Large intestine (tissue), 3 donors: Measurements from ENCODE around the gene BRINP1. TPM values are rescaled to one million over a fixed set of nuclear protein-coding genes. Genes with fewer than 3 reads are reported as not detected.

Experiments used
- DNase-seq, 2 donors: peaks; one replicate each; pipeline versions ENCODE4 v3.0.0 to v3.0.0-alpha.2; 2013
- H3K27ac ChIP-seq: one replicate; pipeline ENCODE4 v1.5.1; 2013; ENCODE audit warnings: low read length
- H3K27me3 ChIP-seq: 2 replicates; pipeline ENCODE4 v1.6.1; 2013; ENCODE audit warnings: low read length; ENCODE audit not compliant: control insufficient read depth, insufficient read depth
- H3K36me3 ChIP-seq: 2 replicates; pipeline ENCODE4 v1.6.1; 2013; ENCODE audit warnings: low read length; ENCODE audit not compliant: control insufficient read depth, insufficient read depth
- H3K4me1 ChIP-seq: one replicate; pipeline ENCODE4 v1.6.1; 2013; ENCODE audit warnings: low read length; ENCODE audit not compliant: control insufficient read depth, insufficient read depth
- H3K4me3 ChIP-seq: one replicate; pipeline ENCODE4 v1.5.1; 2013; ENCODE audit warnings: low read length
- H3K9me3 ChIP-seq: one replicate; pipeline ENCODE4 v1.6.1; 2013; ENCODE audit warnings: mild to moderate bottlenecking, low read depth, low read length, moderate library complexity; ENCODE audit not compliant: control insufficient read depth
- WGBS: methylation state at CpG from one replicate; pipeline ENCODE4 v1.1.5; 2013; ENCODE audit warnings: low lambda C conversion rate; ENCODE audit not compliant: insufficient coverage; 5-methylcytosine and 5-hydroxymethylcytosine counted together
- polyA plus RNA-seq: library from polyadenylated mRNA; unstranded; fragments of 120-200 nt; gene quantifications from one replicate; pipeline ENCODE4 v1.2.1, GENCODE V29; 2013

Gene BRINP1
- polyA plus RNA-seq, 1 donor = 0.67 TPM

DNA sequence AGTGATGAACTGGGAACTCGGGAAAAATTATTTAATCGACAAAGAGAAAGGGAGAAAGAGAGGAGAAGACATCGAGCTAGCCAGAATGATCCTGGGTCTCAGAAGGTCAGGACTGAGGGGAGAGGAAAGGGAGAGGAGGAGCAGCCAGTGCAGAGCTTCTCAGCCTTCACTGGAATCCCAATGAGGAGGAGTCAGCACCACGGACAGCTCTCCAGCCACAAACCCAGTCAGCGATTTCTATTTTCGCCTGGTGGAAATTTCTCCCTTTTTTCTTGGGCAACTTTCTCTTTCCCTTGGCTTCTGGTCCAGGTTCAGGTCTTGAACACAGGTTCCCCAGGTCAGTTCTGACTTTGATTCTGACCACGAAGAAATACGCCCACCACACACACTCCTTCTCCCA lies 1.6 kb upstream of the BRINP1 start:
- Histone ChIP-seq H3K4me1 (no peaks in the 10 kb centered on the region), H3K4me3 (no peak overlapping the region), H3K9me3 (peaks cover 8% of the 10 kb centered on the region), H3K36me3 (no peaks in the 10 kb centered on the region), H3K27me3 (peaks cover 44% of the 10 kb centered on the region), H3K27ac (no peak overlapping the region)
- peak in 1 of 2 donors; percentile 16 for DNase-seq
- WGBS = 3% methylated on average over 5 of the region's 8 CpGs

DNA sequence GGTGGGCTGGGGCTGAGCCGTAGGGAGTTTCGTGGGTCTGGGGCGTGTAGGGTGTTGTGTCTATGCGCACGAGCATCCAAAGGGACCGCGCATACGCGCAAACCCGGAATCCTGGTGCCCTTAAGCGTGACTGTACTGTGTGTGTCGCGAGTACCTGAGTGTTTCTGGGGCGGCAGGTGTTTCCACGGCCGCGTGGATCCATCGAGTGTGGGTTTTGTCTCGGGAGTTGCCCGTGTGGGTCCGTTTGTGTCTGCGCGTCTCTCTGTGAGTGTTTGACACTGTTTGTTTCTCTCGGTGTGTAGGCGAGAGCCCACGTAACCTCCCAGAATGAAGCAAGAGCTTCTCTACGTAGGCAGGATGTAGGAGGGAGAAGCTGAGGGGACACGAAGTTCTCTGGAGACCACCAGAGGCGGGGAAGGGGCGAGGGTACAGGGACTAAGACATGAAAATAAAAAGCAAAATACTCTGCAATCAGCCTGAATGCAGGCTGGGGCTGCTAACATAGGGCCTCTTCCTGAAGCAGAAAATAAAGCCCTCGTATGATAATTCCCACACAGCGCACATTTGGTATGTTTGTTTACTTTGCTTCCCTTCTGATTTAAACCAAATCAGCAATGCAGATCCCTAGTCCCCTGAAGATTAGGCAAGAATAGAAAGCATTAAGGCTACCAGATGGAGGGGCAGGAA lies 588 bp upstream of the BRINP1 start:
- H3K4me3 ChIP-seq = no peak overlapping the region
- H3K9me3 ChIP-seq = peaks cover 8% of the 10 kb centered on the region
- H3K4me1 ChIP-seq = no peaks in the 10 kb centered on the region
- H3K27me3 ChIP-seq = peaks cover 44% of the 10 kb centered on the region
- DNase-seq = no peak
- WGBS = no CpG with 5 or more reads among the region's 32 CpGs
- H3K27ac ChIP-seq = no peak overlapping the region
- no peaks in the 10 kb centered on the region for H3K36me3 ChIP-seq

DNA sequence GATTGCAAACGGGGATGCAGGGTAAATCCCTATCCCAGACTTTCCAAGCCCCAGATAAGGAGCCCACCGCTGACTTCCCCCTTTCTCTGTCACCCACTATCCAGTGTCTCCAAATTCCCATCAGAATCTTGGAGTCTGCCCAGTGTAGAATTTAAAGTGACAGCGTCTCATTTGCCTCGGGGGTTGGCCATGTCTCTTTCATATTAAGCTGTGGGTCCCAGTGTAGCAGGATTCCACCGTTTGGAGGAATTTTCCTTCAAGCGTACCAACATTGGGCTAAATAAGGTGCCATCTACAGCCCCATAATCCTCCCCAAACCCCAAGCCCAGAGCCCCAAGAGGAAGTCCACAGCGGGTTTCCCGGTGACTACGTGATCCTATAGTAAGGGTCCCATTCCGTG lies 1.1 kb downstream of the BRINP1 start:
- DNase-seq = no peak
- no peaks in the 10 kb centered on the region for H3K36me3 ChIP-seq
- no peaks in the 10 kb centered on the region for H3K4me1 ChIP-seq
- WGBS = no CpG with 5 or more reads among the region's 10 CpGs
- H3K27ac ChIP-seq = no peak overlapping the region
- H3K4me3 ChIP-seq = no peak overlapping the region
- peaks cover 44% of the 10 kb centered on the region for H3K27me3 ChIP-seq
- peaks cover 8% of the 10 kb centered on the region for H3K9me3 ChIP-seq

DNA sequence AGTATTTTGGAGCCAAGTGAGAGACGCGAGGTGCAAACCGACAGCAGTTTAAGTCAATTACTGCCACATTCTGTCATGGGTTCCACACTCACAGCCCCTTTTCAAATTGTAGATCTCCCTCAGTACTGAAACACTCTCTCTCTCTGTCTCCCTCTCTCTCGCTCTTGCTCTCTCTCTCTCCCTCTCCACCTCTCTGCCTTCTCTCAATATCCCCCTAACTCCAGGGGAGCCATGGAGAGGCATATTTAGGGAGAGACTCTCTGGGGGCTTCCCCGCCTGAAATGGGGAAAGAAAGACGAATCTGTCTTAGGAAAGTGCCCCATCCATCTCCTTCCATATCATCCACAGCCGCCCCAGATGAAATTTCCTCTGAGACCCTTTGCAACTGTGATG lies 1.6 kb downstream of the BRINP1 start:
- Histone ChIP-seq H3K27ac (no peak overlapping the region), H3K4me3 (no peak overlapping the region), H3K27me3 (peaks cover 44% of the 10 kb centered on the region), H3K4me1 (no peaks in the 10 kb centered on the region), H3K36me3 (no peaks in the 10 kb centered on the region), H3K9me3 (peaks cover 8% of the 10 kb centered on the region)
- WGBS = 41% methylated on average over 2 of the region's 7 CpGs
- no peak for DNase-seq

DNA sequence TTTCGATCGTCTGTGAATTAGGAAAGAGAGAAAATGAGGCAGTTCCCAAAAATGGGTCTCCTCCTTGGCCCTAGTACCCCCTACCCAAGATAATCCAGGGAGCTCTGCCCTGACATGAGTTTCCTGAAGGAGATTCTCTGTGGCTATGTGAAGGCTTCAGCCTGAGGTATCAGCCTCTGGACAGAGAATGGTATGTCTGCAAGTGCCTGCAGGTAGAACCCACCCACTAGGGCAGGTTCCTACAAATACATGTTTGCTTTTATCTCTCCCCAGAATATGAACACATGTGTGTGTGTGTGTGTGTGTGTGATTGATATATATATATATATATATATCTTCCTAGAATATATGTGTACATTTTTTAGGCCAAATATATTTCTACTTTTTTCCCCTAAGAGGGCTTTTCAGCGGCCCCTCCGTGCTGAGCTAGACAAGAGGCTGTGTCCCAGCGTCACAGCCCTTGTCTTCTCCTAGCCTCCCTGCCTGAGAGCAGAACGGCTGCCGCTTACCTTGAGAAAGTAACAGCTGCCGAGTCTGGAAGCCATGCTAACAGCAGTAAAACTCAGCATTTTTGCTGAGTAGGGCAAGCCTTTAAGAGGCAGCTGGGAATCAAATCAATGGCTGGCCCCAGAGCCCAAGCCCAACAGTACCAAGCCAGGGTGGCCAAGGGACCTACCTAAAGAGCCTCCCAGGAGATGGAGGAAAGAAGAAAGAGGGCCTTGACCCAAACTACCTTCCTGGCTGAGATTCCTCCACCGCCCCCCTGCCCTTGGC lies 2.1 kb downstream of the BRINP1 start:
- no CpG with 5 or more reads among the region's 9 CpGs for WGBS
- H3K4me3 ChIP-seq = no peak overlapping the region
- H3K27ac ChIP-seq = no peak overlapping the region
- DNase-seq = no peak
- H3K4me1 ChIP-seq = no peaks in the 10 kb centered on the region
- peaks cover 8% of the 10 kb centered on the region for H3K9me3 ChIP-seq
- no peaks in the 10 kb centered on the region for H3K36me3 ChIP-seq
- H3K27me3 ChIP-seq = peaks cover 44% of the 10 kb centered on the region

DNA sequence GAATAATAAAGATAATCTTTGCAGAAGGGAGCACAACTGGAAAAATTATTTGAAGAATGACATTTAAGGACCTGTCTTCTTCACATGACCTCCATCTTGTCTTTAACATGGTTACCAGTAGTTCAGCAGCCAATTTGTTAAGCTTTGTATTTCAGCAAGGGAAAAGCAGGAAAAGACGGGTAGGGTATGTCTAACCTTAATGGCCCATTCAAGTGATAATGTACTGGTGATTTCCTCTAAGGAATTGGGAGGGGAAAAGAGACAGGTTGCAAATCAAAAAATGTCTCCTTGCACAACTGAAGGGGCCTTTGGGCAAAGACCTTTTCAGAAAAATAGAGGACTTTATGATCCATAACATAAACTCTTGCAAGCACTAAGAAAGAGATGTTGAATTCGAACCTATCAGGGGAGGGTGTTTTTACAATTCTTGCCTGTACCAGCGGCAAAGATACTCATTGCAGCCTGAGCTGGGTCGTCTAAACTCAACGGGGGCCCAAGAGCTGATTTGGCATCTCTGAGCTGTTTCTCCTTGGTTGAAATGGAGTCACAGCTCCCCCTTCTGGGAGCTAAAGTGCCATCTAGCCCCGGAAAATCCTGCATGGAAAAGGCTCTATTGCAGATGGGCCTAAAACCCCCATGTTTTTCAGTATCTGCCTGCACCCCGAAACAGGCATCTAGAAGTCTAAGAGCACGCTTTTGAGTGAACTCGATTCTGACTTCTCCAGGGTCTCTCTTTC lies 3.8 kb downstream of the BRINP1 start:
- H3K27me3 ChIP-seq = peaks cover 40% of the 10 kb centered on the region
- peaks cover 8% of the 10 kb centered on the region for H3K9me3 ChIP-seq
- no peak overlapping the region for H3K27ac ChIP-seq
- no peaks in the 10 kb centered on the region for H3K4me1 ChIP-seq
- no peak overlapping the region for H3K4me3 ChIP-seq
- no peak for DNase-seq
- 33% methylated on average over 1 of the region's 9 CpGs for WGBS
- no peaks in the 10 kb centered on the region for H3K36me3 ChIP-seq

DNA sequence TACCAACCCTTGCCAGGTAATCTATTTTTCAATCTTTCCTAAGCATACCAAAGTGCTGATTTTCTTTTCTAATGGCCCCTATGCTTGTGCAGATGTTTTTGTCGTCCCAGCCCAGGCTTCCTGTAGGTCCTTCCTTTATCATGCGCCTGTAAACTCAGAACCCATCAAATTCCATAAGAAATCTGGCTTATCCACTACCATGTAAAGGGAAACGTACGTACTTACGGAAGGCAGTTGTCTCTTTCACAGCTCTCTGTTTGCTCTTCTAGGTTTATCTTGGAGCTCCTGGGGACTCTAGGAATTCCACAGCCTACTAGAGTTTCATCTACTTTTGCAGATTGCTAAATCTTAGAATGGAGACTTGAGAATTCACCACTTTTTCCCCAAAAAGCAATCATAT lies 9.0 kb downstream of the BRINP1 start:
- no peak for DNase-seq
- Histone ChIP-seq H3K4me3 (no peak overlapping the region), H3K36me3 (no peaks in the 10 kb centered on the region), H3K27me3 (no peaks in the 10 kb centered on the region), H3K4me1 (no peaks in the 10 kb centered on the region), H3K9me3 (no peaks in the 10 kb centered on the region), H3K27ac (no peak overlapping the region)
- WGBS = 0% methylated on average over 1 of the region's 5 CpGs

DNA sequence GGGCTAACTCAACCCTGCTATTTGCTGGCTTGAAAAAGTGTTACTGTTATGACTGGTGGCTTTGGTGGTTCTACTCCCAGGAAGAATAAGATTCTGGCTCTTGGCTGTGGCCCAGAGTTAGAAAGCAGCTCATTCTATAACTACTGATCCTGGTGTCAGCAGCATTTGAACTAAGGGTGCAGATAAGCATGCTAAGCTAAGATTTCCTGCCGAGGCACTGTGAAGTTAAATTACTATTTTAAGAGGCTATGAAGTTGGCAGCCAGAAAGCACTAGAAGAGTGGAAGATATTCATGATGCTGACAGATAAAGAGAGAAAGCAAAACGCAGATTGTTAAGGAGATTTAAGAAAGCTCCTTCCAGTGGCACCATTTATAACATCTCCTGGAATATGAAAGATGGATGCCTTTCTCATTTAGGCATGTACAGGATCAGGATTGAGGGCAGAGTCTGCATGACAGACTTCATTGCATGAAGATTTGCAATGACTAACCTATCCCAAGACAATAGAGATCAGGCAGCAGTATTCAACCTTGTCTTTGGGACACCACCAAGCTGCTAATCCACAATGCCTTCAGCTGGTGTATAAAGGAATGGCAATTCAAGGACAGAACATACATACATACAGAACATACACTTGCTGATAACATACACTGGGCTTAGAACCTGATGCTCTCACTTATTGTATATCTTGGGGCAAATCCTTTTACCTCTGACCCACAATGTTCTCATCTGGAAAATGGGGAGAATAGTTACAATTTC lies 11.7 kb downstream of the BRINP1 start:
- 0% methylated on average over 1 of the region's 2 CpGs for WGBS
- DNase-seq = no peak
- H3K4me3 ChIP-seq = no peak overlapping the region
- no peak overlapping the region for H3K27ac ChIP-seq
- H3K9me3 ChIP-seq = no peaks in the 10 kb centered on the region
- H3K27me3 ChIP-seq = no peaks in the 10 kb centered on the region
- no peaks in the 10 kb centered on the region for H3K36me3 ChIP-seq
- no peaks in the 10 kb centered on the region for H3K4me1 ChIP-seq

DNA sequence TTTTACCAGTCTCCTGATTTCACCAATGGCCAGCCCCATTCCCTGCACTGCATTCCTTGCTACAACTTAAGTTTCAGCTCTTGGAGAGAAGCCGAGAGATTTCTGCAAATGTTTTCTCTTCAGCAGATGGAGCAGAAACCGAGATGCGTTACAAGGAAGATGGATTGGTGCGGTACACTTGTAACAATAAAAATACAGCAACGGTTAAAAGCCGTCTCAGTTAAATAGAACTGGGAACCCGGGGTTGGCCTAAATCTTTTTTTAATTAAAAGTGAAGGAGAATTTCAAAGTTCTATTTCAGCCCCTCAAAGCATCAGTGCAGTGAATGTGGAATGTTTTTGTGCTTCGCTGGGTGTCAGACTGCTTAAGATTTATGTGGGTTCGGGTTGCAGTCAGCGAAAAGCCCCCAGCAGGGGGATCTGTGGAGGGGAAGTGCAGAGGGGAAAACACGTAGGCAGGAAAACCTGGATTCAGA lies 19.8 kb downstream of the BRINP1 start:
- no peak overlapping the region for H3K27ac ChIP-seq
- no peaks in the 10 kb centered on the region for H3K9me3 ChIP-seq
- H3K4me1 ChIP-seq = no peaks in the 10 kb centered on the region
- DNase-seq = no peak
- 0% methylated on average over 1 of the region's 11 CpGs for WGBS
- H3K27me3 ChIP-seq = no peaks in the 10 kb centered on the region
- H3K36me3 ChIP-seq = no peaks in the 10 kb centered on the region
- no peak overlapping the region for H3K4me3 ChIP-seq
